HepG2 (cell line): Measurements from ENCODE around the gene OR2A7. TPM values are rescaled to one million over a fixed set of nuclear protein-coding genes. Genes with fewer than 3 reads are reported as not detected.
"Not testable (repeated sequence)": the region's sequence is repeated elsewhere in the genome, so short reads cannot be mapped to it uniquely, and the experiment has no call there.

Experiments
- ATAC-seq: fragments of 200-7000 bp; cut with Tn5 transposase; 3 replicates; pipeline ENCODE4 v1.9.1; 2020; ENCODE audit warnings: mild to moderate bottlenecking, moderate library complexity
- Bru-seq: library from RNA; stranded (reverse); fragments of 400-500 nt; gene quantifications from one replicate; lab custom pipeline; 2021; lab: Mats Ljungman, UMichigan
- BruChase-seq, 2 experiments: library from RNA; stranded (reverse); fragments of 400-500 nt; gene quantifications; one replicate each; lab custom pipeline; 2021; lab: Mats Ljungman, UMichigan
- BruUV-seq: library from RNA; stranded (reverse); fragments of 400-500 nt; replicated peaks from 2 replicates; lab custom pipeline; 2021; lab: Mats Ljungman, UMichigan
- CTCF ChIA-PET: fragments of 300-600 bp; formaldehyde crosslinking; extraction: SDS; loops from one replicate; lab custom pipeline; 2021; ENCODE audit warnings: low total read pairs, inconsistent platforms, low intra/inter-chr PET ratio; lab: Yijun Ruan, JAX
- POLR2A ChIA-PET: fragments of 350-600 bp; sonication (Branson Sonifier 250); formaldehyde crosslinking; loops from one replicate; lab custom pipeline; 2020; ENCODE audit warnings: antibody characterized with exemption, inconsistent platforms; lab: Yijun Ruan, JAX
- DNase-seq: peaks from one replicate; pipeline ENCODE4 v3.0.0-alpha.2; 2015; ENCODE audit warnings: low spot score
- FAIRE-seq: peaks from 3 replicates; lab custom pipeline; 2011; peaks lifted over from hg19 to GRCh38; lab: Jason Lieb, UNC
- H2AFZ ChIP-seq: one replicate; pipeline ENCODE4 v1.6.1; 2011; ENCODE audit warnings: low read length, inconsistent platforms
- H3K27ac ChIP-seq: fragments of 300-600 bp; 3 replicates; pipeline ENCODE4 v1.8.0; 2011; ENCODE audit warnings: mixed run types, mild to moderate bottlenecking, mixed read lengths, low read length, inconsistent platforms; ENCODE audit not compliant: insufficient read depth; ENCODE audit errors: extremely low read length
- H3K27me3 ChIP-seq, 2 experiments: fragments of 200-600 bp in 1 of 2; 2 replicates in 1 of 2; 3 replicates in 1 of 2; pipeline versions ENCODE4 v1.6.0 to v1.8.0; 2011; ENCODE audit warnings: low read length in 2 of 2, mild to moderate bottlenecking in 2 of 2, moderate library complexity in 2 of 2, inconsistent platforms in 1 of 2; ENCODE audit not compliant: insufficient read depth in 2 of 2, control insufficient read depth in 1 of 2
- H3K36me3 ChIP-seq, 2 experiments: fragments of 200-600 bp in 1 of 2; replicated peaks in 1 of 2; 2 replicates in 1 of 2; 3 replicates in 1 of 2; pipeline versions ENCODE4 v1.5.1 to v1.8.0; 2011; ENCODE audit warnings: low read length in 2 of 2, inconsistent platforms in 1 of 2; ENCODE audit not compliant: insufficient read depth in 2 of 2, control insufficient read depth in 1 of 2
- H3K4me1 ChIP-seq: 2 replicates; pipeline ENCODE4 v1.5.1; 2012; ENCODE audit warnings: low read length, inconsistent platforms; ENCODE audit not compliant: insufficient read depth
- H3K4me2 ChIP-seq: 2 replicates; pipeline ENCODE4 v1.6.0; 2011; ENCODE audit warnings: low read depth, low read length, inconsistent platforms
- H3K4me3 ChIP-seq, 3 experiments: fragments of 200-600 bp in 1 of 3; sonication (generic), shearing (Covaris generic) in 1 of 3; replicated peaks in 1 of 3; 2 replicates each; pipeline ENCODE4 v1.5.1; 2011 to 2016; ENCODE audit warnings: low read length in 3 of 3, inconsistent platforms in 2 of 3, low read depth in 2 of 3, mild to moderate bottlenecking in 2 of 3, control low read depth in 1 of 3, mixed read lengths in 1 of 3; ENCODE audit not compliant: insufficient read depth in 1 of 3
- H3K79me2 ChIP-seq: one replicate; pipeline ENCODE4 v1.6.1; 2011; ENCODE audit warnings: low read length, inconsistent platforms; ENCODE audit not compliant: insufficient read depth
- H3K9ac ChIP-seq: 2 replicates; pipeline ENCODE4 v1.6.0; 2011; ENCODE audit warnings: mild to moderate bottlenecking, low read depth, low read length, inconsistent platforms; ENCODE audit not compliant: insufficient read depth
- H3K9me3 ChIP-seq: 2 replicates; pipeline ENCODE4 v1.5.1; 2012; ENCODE audit warnings: mild to moderate bottlenecking, low read length
- H4K20me1 ChIP-seq: 2 replicates; pipeline ENCODE4 v1.6.0; 2011; ENCODE audit warnings: inconsistent platforms, mild to moderate bottlenecking, low read length, moderate library complexity; ENCODE audit not compliant: insufficient read depth
- WGBS: methylation state at CpG from one replicate; pipeline ENCODE4 v1.1.6; 2017; ENCODE audit warnings: low lambda C conversion rate; 5-methylcytosine and 5-hydroxymethylcytosine counted together
- in situ Hi-C: cut with HindIII; loops from 2 replicates; pipeline ENCODE4 v1.10.0; 2017; ENCODE audit warnings: low pct_unique_long_range_greater_than_20kb; ENCODE audit not compliant: extremely low pct_ligation_motif_present
- intact Hi-C: fragments of 100-400 bp; cut with micrococcal nuclease; formaldehyde crosslinking; loops from one replicate; pipeline ENCODE4 v1.10.0; 2022; ENCODE audit not compliant: unreplicated experiment
- long read RNA-seq, 2 experiments: library from RNA in 1 of 2; library from polyadenylated mRNA in 1 of 2; stranded (forward) in 1 of 2; unstranded in 1 of 2; transcript quantifications; one replicate each; pipeline ENCODE4 v2.0.0, GENCODE V29; 2019 to 2022
- polyA minus RNA-seq, 3 experiments: library from RNA; depleted of rRNA, polyadenylated mRNA; stranded (reverse); fragments of >200 nt; gene quantifications; 2 replicates each; pipeline ENCODE4 v1.2.3, GENCODE V29; 2011; ENCODE audit warnings: low replicate concordance in 1 of 3
- polyA plus RNA-seq, 8 experiments: library from polyadenylated mRNA; depleted of rRNA in 3 of 8; stranded (reverse) in 7 of 8; unstranded in 1 of 8; fragments of >200 nt; fragmentation: Illumina TruSeq in 4 of 8; extraction: Trizol in 4 of 8; gene quantifications; 2 replicates each; pipeline versions ENCODE4 v1.2.1 to v1.2.3, GENCODE V29; 2011 to 2016; ENCODE audit warnings: low read depth in 4 of 8, missing spikeins in 1 of 8, mixed read lengths in 1 of 8; ENCODE audit not compliant: insufficient read depth in 1 of 8
- total RNA-seq, 5 experiments: library from RNA; depleted of rRNA; stranded (reverse); fragments of >200 nt; fragmentation: Illumina TruSeq; extraction: Trizol; gene quantifications; 2 replicates each; pipeline ENCODE4 v1.2.3, GENCODE V29; 2016; ENCODE audit warnings: low read depth in 1 of 5

OR2A7 gene
- not detected in 2 replicates for total RNA-seq (2016; rRNA removed; fragmentation: Illumina TruSeq; extraction: Trizol)
- total RNA-seq (2016; cell fraction: cytosol; rRNA removed; fragmentation: Illumina TruSeq; extraction: Trizol; ENCODE audit: low read depth), result not detected in 2 replicates
- total RNA-seq (2016; cell fraction: insoluble cytoplasmic fraction; rRNA removed; fragmentation: Illumina TruSeq; extraction: Trizol), result not detected in 2 replicates
- not detected in 2 replicates for total RNA-seq (2016; cell fraction: membrane; rRNA removed; fragmentation: Illumina TruSeq; extraction: Trizol)
- total RNA-seq (2016; cell fraction: nucleus; rRNA removed; fragmentation: Illumina TruSeq; extraction: Trizol), result not detected in 2 replicates
- polyA plus RNA-seq (2011; rRNA removed), result not detected in 2 replicates
- polyA plus RNA-seq (2011; cell fraction: cytosol; rRNA removed), result not detected in 2 replicates
- polyA plus RNA-seq (2011; cell fraction: nucleus; rRNA removed), result not detected in 2 replicates
- 0.27 TPM in 1 of 2 replicates, not detected in the other for polyA plus RNA-seq (2012)
- polyA plus RNA-seq (2016; cell fraction: cytosol; fragmentation: Illumina TruSeq; extraction: Trizol; ENCODE audit: low read depth), result not detected in 2 replicates
- not detected in 2 replicates for polyA plus RNA-seq (2016; cell fraction: insoluble cytoplasmic fraction; fragmentation: Illumina TruSeq; extraction: Trizol; ENCODE audit: low read depth)
- not detected in 2 replicates for polyA plus RNA-seq (2016; cell fraction: membrane; fragmentation: Illumina TruSeq; extraction: Trizol; ENCODE audit: low read depth)
- polyA plus RNA-seq (2016; cell fraction: nucleus; fragmentation: Illumina TruSeq; extraction: Trizol; ENCODE audit: insufficient read depth, low read depth), result not detected in 2 replicates
- polyA minus RNA-seq (2011; rRNA and poly(A)+ RNA removed; ENCODE audit: low replicate concordance), result 0.26 and 7.0 TPM in 2 replicates
- not detected in 2 replicates for polyA minus RNA-seq (2011; cell fraction: cytosol; rRNA and poly(A)+ RNA removed)
- not detected in 2 replicates for polyA minus RNA-seq (2011; cell fraction: nucleus; rRNA and poly(A)+ RNA removed)
- Bru-seq, nascent RNA, result not detected
- BruChase-seq, experiment 1, labeled RNA remaining after a 6-hour chase, result not detected
- BruChase-seq, experiment 2, labeled RNA remaining after a 2-hour chase, result not detected
- long read RNA-seq, experiment 1, result 0 reads
- long read RNA-seq, experiment 2, result 0 reads

GRCh38 chr7:144264692-144265091, at the start of gene OR2A7:
TSS of gene OR2A7 (minus strand) at chr7:144264792. CDS start at chr7:144259628, 5,164 bp downstream.
- not testable (repeated sequence) for FAIRE-seq

GRCh38 chr7:144311872-144312469, 47.4 kb upstream of the OR2A7 start, which contains the start of gene OR2A1:
TSS of gene OR2A1 (plus strand) at chr7:144312419. CDS start at chr7:144318125, 5,706 bp downstream.
- H3K79me2 ChIP-seq, CTCF ChIA-PET, DNase-seq, H3K9me3 ChIP-seq, POLR2A ChIA-PET, intact Hi-C loops, BruUV-seq, H2AFZ ChIP-seq, H4K20me1 ChIP-seq, H3K27me3 ChIP-seq, H3K4me2 ChIP-seq, in situ Hi-C loops, H3K4me3 ChIP-seq, H3K9ac ChIP-seq, H3K4me1 ChIP-seq, H3K27ac ChIP-seq, H3K36me3 ChIP-seq, ATAC-seq, FAIRE-seq: not testable (repeated sequence)
- WGBS, result no CpG with 5 or more reads among the region's 2 CpGs

More at GRCh38 chr7:144264692-144265091, at the start of gene OR2A7:
- POLR2A ChIA-PET, H3K4me2 ChIP-seq, DNase-seq, H3K27ac ChIP-seq, H3K79me2 ChIP-seq, H4K20me1 ChIP-seq, H2AFZ ChIP-seq, BruUV-seq, H3K9me3 ChIP-seq, intact Hi-C loops, H3K9ac ChIP-seq, H3K4me1 ChIP-seq, H3K27me3 ChIP-seq, H3K36me3 ChIP-seq, ATAC-seq, CTCF ChIA-PET, H3K4me3 ChIP-seq, in situ Hi-C loops: not testable (repeated sequence)
- WGBS, result 9% methylated on average over 3 of the region's 7 CpGs

GRCh38 chr7:144311218-144311617, 46.6 kb upstream of the OR2A7 start:
- WGBS, result 0% methylated on average over 1 of the region's 2 CpGs
- CTCF ChIA-PET, in situ Hi-C loops: not testable (repeated sequence)

More at GRCh38 chr7:144311218-144311617, 46.6 kb upstream of the OR2A7 start:
- ATAC-seq, H2AFZ ChIP-seq, H3K4me3 ChIP-seq, H3K79me2 ChIP-seq, H3K9ac ChIP-seq, POLR2A ChIA-PET, H3K4me1 ChIP-seq, H3K27me3 ChIP-seq, H3K27ac ChIP-seq, FAIRE-seq, BruUV-seq, H3K36me3 ChIP-seq, H4K20me1 ChIP-seq, DNase-seq, H3K4me2 ChIP-seq, H3K9me3 ChIP-seq, intact Hi-C loops: not testable (repeated sequence)
